ENCODE data around the gene KMT2A.
A peak's percentile ranks its signal among the peaks of the same experiment; 100 is the strongest.
"Not testable (repeated sequence)": the region's sequence is repeated elsewhere in the genome, so short reads cannot be mapped to it uniquely, and the experiment has no call there.

Gene KMT2A

GRCh38 chr11:118533769-118534729 lies 97.8 kb downstream of the KMT2A start:
- DNase-seq (ENCODE audit: low spot score): no peak

GRCh38 chr11:118535261-118535660 lies 99.0 kb downstream of the KMT2A start:
- DNase-seq (ENCODE audit: low spot score): no peak

- DNase-seq (ENCODE audit: low spot score): no peak
Measured at GRCh38 chr11:118536726-118537125, 100.4 kb downstream of the KMT2A start.

- DNase-seq (ENCODE audit: low spot score): no peak
Measured at GRCh38 chr11:118537409-118537980, 101.2 kb downstream of the KMT2A start.

- DNase-seq (ENCODE audit: low spot score): no peak
Measured at GRCh38 chr11:118544010-118544646, 107.8 kb downstream of the KMT2A start.

- DNase-seq (ENCODE audit: low spot score): no peak
Measured at GRCh38 chr11:118544647-118545010, 108.3 kb downstream of the KMT2A start.

- DNase-seq (ENCODE audit: low spot score): no peak
Measured at GRCh38 chr11:118545533-118545932, 109.2 kb downstream of the KMT2A start.

- DNase-seq (ENCODE audit: low spot score): no peak
Measured at GRCh38 chr11:118547132-118547531, 110.8 kb downstream of the KMT2A start.

GRCh38 chr11:118552341-118552740 lies 116.0 kb downstream of the KMT2A start:
- DNase-seq (ENCODE audit: low spot score): no peak

GRCh38 chr11:118560806-118561205 lies 124.5 kb downstream of the KMT2A start:
- DNase-seq (ENCODE audit: low spot score): no peak

- DNase-seq (ENCODE audit: low spot score): peak; percentile 64
Measured at GRCh38 chr11:118565051-118565450, 128.8 kb downstream of the KMT2A start.

GRCh38 chr11:118569670-118570069 lies 133.4 kb downstream of the KMT2A start:
- no peak for DNase-seq (ENCODE audit: low spot score)

GRCh38 chr11:118570787-118571186 lies 134.5 kb downstream of the KMT2A start:
- DNase-seq (ENCODE audit: low spot score): no peak

- DNase-seq (ENCODE audit: low spot score): not testable (repeated sequence)
Measured at GRCh38 chr11:118571701-118572060, 135.4 kb downstream of the KMT2A start.

GRCh38 chr11:118572061-118572980 lies 136.0 kb downstream of the KMT2A start, which contains the start of gene ARCN1:
Gene ARCN1, plus strand, starts transcription at chr11:118572409. Its CDS starts 139 bp downstream, at chr11:118572548.
- peak; percentile 92 for DNase-seq (ENCODE audit: low spot score)

GRCh38 chr11:118572981-118573550 lies 136.8 kb downstream of the KMT2A start:
- peak; percentile 50 for DNase-seq (ENCODE audit: low spot score)

- DNase-seq (ENCODE audit: low spot score): no peak
Measured at GRCh38 chr11:118574636-118575035, 138.3 kb downstream of the KMT2A start.
